ENCODE data around the gene RERE. TPM values are rescaled to one million over a fixed set of nuclear protein-coding genes. Genes with fewer than 3 reads are reported as not detected.

Gene RERE
- total and polyA plus RNA-seq, 2 donors (not counting 3 experiments of a cell fraction or from before 2014, with no cell fraction given) = 14.1 to 113 TPM

GRCh38 chr1:8427493-8427892, 389.9 kb downstream of the RERE start:
- TF ChIP-seq FOS (IDR thresholded peaks at IDR 0.05; ENCODE audit: borderline replicate concordance, insufficient read depth, low read length) (no peak), POLR2A (IDR thresholded peaks at IDR 0.05; ENCODE audit: low read depth, low read length) (no peak), MYC (IDR thresholded peaks at IDR 0.05; ENCODE audit: low read depth, low read length) (no peak), CTCF (IDR thresholded peaks at IDR 0.05; ENCODE audit: extremely low read depth in 1 of 2, insufficient read depth in 1 of 2, low read depth in 1 of 2, low read length in 2 of 2) (no peak), MAX (IDR thresholded peaks at IDR 0.05; ENCODE audit: insufficient read depth, insufficient read length) (no peak), JUN (IDR thresholded peaks at IDR 0.05; ENCODE audit: borderline replicate concordance, insufficient read depth, insufficient read length, low read depth) (no peak), POLR2AphosphoS5 (IDR thresholded peaks at IDR 0.05; ENCODE audit: insufficient read depth, low read depth, low read length) (no peak), EZH2 (IDR thresholded peaks at IDR 0.05; ENCODE audit: borderline replicate concordance, low read depth, low read length, severe bottlenecking) (no peak), GATA2 (IDR thresholded peaks at IDR 0.05; ENCODE audit: insufficient read depth, insufficient read length, low read depth, low read length) (no peak)
- no peaks in the 10 kb centered on the region for H3K9me1 ChIP-seq (replicated peaks; ENCODE audit: control insufficient read depth, extremely low read depth, insufficient read depth, low read length)
- ChIA-PET POLR2A (no interaction called here), CTCF (interaction anchor here (0.8 to 1.2 kb wide), 3 partner anchors 11 to 18 kb away, joined by 3 to 5 read pairs (median 3); no protein-coding TSS in a partner anchor)
- H4K20me1 ChIP-seq (replicated peaks; ENCODE audit: control insufficient read depth, extremely low read depth, insufficient read depth, low read length) = no peaks in the 10 kb centered on the region
- DNase-seq (ENCODE audit: low read depth, low spot score) = no peak
- intact Hi-C loops (cut with micrococcal nuclease) = loop anchor here (10.0 kb wide), 1 partner anchor 427 kb away; no protein-coding TSS in a partner anchor
- H3K9me3 ChIP-seq (replicated peaks; ENCODE audit: control insufficient read depth, insufficient read depth, low read length) = no peaks in the 10 kb centered on the region
- H3K79me2 ChIP-seq (ENCODE audit: control insufficient read depth, insufficient read depth, low read length) = peaks cover 7% of the 10 kb centered on the region
- H2AFZ ChIP-seq (ENCODE audit: low read depth, low read length) = no peak overlapping the region
- no peak overlapping the region for H3K4me3 ChIP-seq (replicated peaks in 1 of 3; ENCODE audit: insufficient read depth in 1 of 3, low read depth in 1 of 3, low read length in 3 of 3)
- FAIRE-seq = no peak
- no peaks in the 10 kb centered on the region for H3K36me3 ChIP-seq (ENCODE audit: control insufficient read depth in 2 of 2, extremely low read depth in 1 of 2, insufficient read depth in 2 of 2, low read length in 2 of 2)
- H3K4me1 ChIP-seq (ENCODE audit: control insufficient read depth, extremely low read depth, insufficient read depth, low read length) = peaks cover 11% of the 10 kb centered on the region
- no peaks in the 10 kb centered on the region for H3K27me3 ChIP-seq (ENCODE audit: control insufficient read depth in 2 of 2, insufficient read depth in 2 of 2, low read length in 2 of 2)
- no peak overlapping the region for H3K9ac ChIP-seq (replicated peaks; ENCODE audit: extremely low read depth, insufficient read depth, low read length)
- BruUV-seq (replicated peaks) = no TSS peak
- H3K27ac ChIP-seq (ENCODE audit: insufficient read depth, low read depth, low read length) = no peak overlapping the region
- H3K4me2 ChIP-seq (ENCODE audit: insufficient read depth, low read length) = no peak overlapping the region
- dilution Hi-C loops (cut with MboI; ENCODE audit: extremely low pct_ligation_motif_present, low sequenced_read_pairs) = no loop called here
